ENCODE data around the gene DAG1. TPM values are rescaled to one million over a fixed set of nuclear protein-coding genes. Genes with fewer than 3 reads are reported as not detected.

Gene DAG1
- total and polyA plus RNA-seq, 2 experiments from 2014 or later, result 29.9 to 152 TPM

DNA sequence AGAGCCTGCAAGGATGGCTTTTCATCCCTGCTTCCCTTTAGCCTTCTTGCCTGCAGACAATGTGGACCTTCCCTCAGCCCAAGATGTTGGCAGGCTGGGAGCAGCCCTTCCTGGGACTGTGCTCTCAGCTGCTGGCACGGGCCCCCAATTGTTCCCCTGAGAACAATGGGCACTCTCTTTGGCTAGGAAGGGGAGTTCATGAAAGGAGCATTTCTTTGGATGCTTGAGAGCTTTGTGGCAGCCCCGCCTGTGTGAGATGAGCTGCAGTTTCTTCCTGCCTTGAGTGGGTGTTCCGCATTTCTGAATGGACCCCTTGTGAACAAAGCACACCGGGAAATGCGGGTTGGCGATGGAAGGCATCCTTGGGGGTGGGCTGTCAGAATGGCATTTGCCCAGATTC is 49.2 kb downstream of the DAG1 start:
- H3K36me3 ChIP-seq (ENCODE audit: insufficient read depth), result peaks cover 3% of the 10 kb centered on the region
- peak overlapping the region; percentile 32; the same call in 1 of the 2 replicates for H3K27ac ChIP-seq (ENCODE audit: low read depth)
- DNase-seq (ENCODE audit: low spot score), result no peak
- no peaks in the 10 kb centered on the region for H3K9me2 ChIP-seq (ENCODE audit: insufficient read depth)
- Mint-ChIP-seq H3K9me3 (no peaks in the 10 kb centered on the region), H3K27me3 (ENCODE audit: insufficient read depth, low read depth, poor library complexity) (peaks cover 4% of the 10 kb centered on the region), H3K4me1 (peaks cover 3% of the 10 kb centered on the region; the same call in 2 of the 3 replicates), H3K36me3 (ENCODE audit: low read depth) (peaks cover 45% of the 10 kb centered on the region), H3K4me3 (no peak overlapping the region), H3K27ac (no peak overlapping the region)
- H3K4me3 ChIP-seq, result no peak overlapping the region
- H3F3A ChIP-seq (replicated peaks; ENCODE audit: low read depth), result peaks cover 5% of the 10 kb centered on the region; the same call in 1 of the 2 replicates
- no peak overlapping the region for H2AFZ ChIP-seq
- no peaks in the 10 kb centered on the region for H3K27me3 ChIP-seq (ENCODE audit: insufficient read depth)
- no peaks in the 10 kb centered on the region for H3K4me1 ChIP-seq (ENCODE audit: insufficient read depth)
- peaks cover 14% of the 10 kb centered on the region for H4K20me1 ChIP-seq (replicated peaks; ENCODE audit: insufficient read depth)
- ATAC-seq, result peak; percentile 54
- H3K4me2 ChIP-seq, result no peak overlapping the region
- peaks cover 34% of the 10 kb centered on the region for H3K79me2 ChIP-seq (replicated peaks; ENCODE audit: insufficient read depth)
- TF ChIP-seq JUNB (IDR thresholded peaks at IDR 0.05; ENCODE audit: unreplicated experiment), result no peak
- TF ChIP-seq, protein P1, sequence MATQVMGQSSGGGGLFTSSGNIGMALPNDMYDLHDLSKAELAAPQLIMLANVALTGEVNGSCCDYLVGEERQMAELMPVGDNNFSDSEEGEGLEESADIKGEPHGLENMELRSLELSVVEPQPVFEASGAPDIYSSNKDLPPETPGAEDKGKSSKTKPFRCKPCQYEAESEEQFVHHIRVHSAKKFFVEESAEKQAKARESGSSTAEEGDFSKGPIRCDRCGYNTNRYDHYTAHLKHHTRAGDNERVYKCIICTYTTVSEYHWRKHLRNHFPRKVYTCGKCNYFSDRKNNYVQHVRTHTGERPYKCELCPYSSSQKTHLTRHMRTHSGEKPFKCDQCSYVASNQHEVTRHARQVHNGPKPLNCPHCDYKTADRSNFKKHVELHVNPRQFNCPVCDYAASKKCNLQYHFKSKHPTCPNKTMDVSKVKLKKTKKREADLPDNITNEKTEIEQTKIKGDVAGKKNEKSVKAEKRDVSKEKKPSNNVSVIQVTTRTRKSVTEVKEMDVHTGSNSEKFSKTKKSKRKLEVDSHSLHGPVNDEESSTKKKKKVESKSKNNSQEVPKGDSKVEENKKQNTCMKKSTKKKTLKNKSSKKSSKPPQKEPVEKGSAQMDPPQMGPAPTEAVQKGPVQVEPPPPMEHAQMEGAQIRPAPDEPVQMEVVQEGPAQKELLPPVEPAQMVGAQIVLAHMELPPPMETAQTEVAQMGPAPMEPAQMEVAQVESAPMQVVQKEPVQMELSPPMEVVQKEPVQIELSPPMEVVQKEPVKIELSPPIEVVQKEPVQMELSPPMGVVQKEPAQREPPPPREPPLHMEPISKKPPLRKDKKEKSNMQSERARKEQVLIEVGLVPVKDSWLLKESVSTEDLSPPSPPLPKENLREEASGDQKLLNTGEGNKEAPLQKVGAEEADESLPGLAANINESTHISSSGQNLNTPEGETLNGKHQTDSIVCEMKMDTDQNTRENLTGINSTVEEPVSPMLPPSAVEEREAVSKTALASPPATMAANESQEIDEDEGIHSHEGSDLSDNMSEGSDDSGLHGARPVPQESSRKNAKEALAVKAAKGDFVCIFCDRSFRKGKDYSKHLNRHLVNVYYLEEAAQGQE (IDR thresholded peaks at IDR 0.05; ENCODE audit: unreplicated experiment), result no peak
- TF ChIP-seq, protein P2, sequence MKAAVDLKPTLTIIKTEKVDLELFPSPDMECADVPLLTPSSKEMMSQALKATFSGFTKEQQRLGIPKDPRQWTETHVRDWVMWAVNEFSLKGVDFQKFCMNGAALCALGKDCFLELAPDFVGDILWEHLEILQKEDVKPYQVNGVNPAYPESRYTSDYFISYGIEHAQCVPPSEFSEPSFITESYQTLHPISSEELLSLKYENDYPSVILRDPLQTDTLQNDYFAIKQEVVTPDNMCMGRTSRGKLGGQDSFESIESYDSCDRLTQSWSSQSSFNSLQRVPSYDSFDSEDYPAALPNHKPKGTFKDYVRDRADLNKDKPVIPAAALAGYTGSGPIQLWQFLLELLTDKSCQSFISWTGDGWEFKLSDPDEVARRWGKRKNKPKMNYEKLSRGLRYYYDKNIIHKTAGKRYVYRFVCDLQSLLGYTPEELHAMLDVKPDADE (IDR thresholded peaks at IDR 0.05), result no peak
- TF ChIP-seq, protein P3, sequence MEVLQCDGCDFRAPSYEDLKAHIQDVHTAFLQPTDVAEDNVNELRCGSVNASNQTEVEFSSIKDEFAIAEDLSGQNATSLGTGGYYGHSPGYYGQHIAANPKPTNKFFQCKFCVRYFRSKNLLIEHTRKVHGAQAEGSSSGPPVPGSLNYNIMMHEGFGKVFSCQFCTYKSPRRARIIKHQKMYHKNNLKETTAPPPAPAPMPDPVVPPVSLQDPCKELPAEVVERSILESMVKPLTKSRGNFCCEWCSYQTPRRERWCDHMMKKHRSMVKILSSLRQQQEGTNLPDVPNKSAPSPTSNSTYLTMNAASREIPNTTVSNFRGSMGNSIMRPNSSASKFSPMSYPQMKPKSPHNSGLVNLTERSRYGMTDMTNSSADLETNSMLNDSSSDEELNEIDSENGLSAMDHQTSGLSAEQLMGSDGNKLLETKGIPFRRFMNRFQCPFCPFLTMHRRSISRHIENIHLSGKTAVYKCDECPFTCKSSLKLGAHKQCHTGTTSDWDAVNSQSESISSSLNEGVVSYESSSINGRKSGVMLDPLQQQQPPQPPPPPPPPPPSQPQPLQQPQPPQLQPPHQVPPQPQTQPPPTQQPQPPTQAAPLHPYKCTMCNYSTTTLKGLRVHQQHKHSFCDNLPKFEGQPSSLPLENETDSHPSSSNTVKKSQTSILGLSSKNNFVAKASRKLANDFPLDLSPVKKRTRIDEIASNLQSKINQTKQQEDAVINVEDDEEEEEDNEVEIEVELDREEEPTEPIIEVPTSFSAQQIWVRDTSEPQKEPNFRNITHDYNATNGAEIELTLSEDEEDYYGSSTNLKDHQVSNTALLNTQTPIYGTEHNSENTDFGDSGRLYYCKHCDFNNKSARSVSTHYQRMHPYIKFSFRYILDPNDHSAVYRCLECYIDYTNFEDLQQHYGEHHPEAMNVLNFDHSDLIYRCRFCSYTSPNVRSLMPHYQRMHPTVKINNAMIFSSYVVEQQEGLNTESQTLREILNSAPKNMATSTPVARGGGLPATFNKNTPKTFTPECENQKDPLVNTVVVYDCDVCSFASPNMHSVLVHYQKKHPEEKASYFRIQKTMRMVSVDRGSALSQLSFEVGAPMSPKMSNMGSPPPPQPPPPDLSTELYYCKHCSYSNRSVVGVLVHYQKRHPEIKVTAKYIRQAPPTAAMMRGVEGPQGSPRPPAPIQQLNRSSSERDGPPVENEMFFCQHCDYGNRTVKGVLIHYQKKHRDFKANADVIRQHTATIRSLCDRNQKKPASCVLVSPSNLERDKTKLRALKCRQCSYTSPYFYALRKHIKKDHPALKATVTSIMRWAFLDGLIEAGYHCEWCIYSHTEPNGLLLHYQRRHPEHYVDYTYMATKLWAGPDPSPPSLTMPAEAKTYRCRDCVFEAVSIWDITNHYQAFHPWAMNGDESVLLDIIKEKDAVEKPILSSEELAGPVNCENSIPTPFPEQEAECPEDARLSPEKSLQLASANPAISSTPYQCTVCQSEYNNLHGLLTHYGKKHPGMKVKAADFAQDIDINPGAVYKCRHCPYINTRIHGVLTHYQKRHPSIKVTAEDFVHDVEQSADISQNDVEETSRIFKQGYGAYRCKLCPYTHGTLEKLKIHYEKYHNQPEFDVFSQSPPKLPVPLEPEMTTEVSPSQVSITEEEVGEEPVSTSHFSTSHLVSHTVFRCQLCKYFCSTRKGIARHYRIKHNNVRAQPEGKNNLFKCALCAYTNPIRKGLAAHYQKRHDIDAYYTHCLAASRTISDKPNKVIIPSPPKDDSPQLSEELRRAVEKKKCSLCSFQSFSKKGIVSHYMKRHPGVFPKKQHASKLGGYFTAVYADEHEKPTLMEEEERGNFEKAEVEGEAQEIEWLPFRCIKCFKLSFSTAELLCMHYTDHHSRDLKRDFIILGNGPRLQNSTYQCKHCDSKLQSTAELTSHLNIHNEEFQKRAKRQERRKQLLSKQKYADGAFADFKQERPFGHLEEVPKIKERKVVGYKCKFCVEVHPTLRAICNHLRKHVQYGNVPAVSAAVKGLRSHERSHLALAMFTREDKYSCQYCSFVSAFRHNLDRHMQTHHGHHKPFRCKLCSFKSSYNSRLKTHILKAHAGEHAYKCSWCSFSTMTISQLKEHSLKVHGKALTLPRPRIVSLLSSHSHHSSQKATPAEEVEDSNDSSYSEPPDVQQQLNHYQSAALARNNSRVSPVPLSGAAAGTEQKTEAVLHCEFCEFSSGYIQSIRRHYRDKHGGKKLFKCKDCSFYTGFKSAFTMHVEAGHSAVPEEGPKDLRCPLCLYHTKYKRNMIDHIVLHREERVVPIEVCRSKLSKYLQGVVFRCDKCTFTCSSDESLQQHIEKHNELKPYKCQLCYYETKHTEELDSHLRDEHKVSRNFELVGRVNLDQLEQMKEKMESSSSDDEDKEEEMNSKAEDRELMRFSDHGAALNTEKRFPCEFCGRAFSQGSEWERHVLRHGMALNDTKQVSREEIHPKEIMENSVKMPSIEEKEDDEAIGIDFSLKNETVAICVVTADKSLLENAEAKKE (CRISPR knock-in tag; IDR thresholded peaks at IDR 0.05), result no peak
- no peak for TF ChIP-seq EZH2phosphoT487 (IDR thresholded peaks at IDR 0.05; ENCODE audit: unreplicated experiment)
- TF ChIP-seq NANOG (IDR thresholded peaks at IDR 0.05; ENCODE audit: borderline replicate concordance), result no peak
